ENCODE data around the gene MAN2A2.
"Not testable (repeated sequence)": the region's sequence is repeated elsewhere in the genome, so short reads cannot be mapped to it uniquely, and the experiment has no call there.

MAN2A2 gene

DNA sequence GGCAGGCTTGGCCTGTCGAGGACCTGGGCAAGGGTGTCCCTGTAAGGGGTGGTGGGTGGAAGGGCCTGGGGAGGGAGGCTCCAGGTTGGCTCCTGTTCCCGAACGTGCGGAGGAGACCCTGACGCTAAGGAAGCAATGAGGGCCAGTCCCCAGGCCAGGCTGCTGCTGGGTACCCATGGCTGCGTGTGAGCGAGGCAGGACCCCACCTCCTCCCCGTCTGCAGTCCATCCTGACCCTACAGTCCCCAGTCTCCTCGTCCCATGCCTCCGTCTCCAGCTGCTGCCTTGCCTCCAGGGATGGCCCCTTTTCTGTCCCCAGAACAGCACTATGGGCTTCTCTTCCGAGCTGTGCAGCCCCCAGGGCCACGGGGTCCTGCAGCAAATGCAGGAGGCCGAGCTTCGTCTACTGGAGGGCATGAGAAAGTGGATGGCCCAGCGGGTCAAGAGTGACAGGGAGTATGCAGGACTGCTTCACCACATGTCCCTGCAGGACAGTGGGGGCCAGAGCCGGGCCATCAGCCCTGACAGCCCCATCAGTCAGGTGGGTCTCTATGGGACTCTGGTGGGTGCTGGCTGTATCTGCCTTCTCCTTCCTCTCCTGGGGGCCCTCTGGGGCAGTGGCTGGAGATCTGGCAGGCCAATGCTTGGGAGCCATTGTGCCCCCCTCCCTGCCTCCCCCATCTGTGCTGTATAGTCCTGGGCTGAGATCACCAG, 18.2 kb upstream of the MAN2A2 start:
- DNase-seq = no peak

DNA sequence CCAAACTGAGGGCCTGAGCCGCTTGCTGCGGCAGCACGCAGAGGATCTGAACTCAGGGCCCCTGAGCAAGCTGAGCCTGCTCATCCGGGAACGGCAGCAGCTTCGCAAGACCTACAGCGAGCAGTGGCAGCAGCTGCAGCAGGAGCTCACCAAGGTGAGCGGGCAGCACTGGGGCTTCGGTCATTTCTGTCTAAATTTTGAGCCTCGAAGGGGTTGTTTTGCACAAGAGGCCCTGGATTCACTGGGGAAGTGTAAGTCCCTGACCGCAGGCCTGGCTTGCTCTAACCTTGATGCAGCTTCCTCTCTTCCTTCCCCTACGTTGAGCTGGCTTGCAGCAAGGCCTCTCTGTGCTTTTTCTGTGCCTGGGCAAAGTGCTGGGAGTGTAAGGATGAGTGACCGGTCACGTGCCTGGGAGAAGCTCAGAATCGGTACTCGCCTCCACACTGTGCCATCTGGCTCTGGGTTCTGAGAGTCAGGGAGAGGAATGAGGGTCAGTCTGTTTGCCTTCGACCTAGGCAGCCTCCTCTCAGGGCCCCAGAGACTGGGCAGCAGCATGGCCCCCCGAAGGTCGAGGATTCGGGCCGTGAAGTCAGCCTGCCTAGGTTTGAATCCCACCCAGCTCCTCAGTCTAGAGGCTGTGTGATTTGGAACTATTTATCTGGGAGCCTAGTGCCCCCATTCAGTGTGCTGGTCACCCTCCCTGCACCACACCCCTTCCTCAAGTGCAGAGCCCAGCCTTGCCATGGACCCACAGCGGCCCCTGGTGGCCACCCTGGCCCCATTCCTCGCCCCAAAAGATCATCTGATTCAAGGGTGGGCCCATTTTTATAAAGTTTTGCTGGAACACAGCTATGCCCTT, 17.4 kb upstream of the MAN2A2 start:
- DNase-seq = no peak

DNA sequence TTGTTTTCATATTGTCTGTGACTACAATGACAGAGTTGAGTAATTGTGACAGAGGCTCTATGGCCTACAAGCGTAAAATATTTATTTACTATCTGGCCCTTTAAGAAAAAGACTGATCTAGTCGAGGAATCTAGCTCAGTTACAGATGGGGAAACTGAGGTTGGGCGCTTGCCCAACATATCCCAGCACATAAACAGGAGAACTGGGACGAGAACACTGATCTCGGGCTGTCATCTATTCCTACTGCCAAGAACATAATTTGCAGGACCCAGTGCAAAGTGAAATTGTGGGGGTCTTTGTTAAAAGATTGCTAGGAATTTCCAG, 16.8 kb upstream of the MAN2A2 start:
- no peak for DNase-seq

DNA sequence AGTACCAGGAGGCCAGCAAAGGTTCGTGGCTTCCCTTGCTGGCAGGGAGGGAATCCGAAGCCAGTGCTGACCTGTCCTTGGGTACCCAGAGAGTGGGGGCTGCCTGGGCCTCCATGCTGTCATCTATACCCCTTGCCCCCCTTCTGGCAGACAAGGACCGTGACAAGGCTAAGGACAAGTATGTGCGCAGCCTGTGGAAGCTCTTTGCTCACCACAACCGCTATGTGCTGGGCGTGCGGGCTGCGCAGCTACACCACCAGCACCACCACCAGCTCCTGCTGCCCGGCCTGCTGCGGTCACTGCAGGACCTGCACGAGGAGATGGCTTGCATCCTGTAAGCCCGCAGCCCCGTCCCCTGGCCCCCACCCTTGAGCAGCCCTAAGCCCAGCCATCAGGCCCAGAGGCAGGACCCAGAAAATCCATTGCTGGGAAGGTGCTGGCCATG, 16.0 kb upstream of the MAN2A2 start:
- DNase-seq = no peak

DNA sequence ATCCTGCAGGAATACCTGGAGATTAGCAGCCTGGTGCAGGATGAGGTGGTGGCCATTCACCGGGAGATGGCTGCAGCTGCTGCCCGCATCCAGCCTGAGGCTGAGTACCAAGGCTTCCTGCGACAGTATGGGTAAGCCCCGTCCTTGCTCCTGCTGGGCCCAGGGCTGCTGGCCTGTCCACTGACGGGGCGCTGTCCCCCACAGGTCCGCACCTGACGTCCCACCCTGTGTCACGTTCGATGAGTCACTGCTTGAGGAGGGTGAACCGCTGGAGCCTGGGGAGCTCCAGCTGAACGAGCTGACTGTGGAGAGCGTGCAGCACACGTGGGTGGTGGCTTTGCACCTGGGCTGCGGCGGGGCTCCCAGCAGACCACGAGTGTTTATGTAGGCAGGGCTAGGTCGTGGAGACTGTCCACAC, 13.8 kb upstream of the MAN2A2 start:
- DNase-seq = no peak

DNA sequence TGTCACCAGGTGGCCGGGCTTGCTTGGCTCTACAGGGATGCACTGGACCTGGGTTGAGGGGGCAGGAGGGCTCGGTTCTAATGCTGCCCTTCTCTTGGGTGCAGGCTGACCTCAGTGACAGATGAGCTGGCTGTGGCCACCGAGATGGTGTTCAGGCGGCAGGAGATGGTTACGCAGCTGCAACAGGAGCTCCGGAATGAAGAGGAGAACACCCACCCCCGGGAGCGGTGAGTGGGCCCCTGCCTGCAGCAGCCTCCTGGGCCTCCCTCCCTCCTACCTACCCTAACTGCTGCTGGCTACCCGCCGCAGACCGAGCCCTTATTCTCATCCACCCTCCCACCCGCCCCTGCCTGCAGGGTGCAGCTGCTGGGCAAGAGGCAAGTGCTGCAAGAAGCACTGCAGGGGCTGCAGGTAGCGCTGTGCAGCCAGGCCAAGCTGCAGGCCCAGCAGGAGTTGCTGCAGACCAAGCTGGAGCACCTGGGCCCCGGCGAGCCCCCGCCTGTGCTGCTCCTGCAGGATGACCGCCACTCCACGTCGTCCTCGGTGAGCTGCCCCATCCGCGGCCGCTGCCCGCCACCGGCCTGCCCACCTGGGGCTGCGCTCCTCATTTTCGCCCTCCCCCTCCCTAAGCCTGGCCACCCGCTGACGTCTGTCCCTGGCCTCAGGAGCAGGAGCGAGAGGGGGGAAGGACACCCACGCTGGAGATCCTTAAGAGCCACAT, 13.2 kb upstream of the MAN2A2 start:
- DNase-seq = no peak

DNA sequence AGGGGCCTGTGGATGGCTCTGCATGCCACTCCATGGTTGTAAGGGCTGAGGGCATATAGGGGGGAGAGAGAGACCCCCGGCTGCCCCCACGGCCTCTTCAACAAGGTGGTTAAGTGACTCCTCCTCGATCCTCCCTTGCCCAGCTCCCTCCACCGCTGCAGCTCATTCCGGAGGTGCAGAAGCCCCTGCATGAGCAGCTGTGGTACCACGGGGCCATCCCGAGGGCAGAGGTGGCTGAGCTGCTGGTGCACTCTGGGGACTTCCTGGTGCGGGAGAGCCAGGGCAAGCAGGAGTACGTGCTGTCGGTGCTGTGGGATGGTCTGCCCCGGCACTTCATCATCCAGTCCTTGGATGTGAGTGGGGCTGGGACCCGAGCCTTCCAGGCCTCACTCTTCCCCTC, 12.3 kb upstream of the MAN2A2 start:
- no peak for DNase-seq

DNA sequence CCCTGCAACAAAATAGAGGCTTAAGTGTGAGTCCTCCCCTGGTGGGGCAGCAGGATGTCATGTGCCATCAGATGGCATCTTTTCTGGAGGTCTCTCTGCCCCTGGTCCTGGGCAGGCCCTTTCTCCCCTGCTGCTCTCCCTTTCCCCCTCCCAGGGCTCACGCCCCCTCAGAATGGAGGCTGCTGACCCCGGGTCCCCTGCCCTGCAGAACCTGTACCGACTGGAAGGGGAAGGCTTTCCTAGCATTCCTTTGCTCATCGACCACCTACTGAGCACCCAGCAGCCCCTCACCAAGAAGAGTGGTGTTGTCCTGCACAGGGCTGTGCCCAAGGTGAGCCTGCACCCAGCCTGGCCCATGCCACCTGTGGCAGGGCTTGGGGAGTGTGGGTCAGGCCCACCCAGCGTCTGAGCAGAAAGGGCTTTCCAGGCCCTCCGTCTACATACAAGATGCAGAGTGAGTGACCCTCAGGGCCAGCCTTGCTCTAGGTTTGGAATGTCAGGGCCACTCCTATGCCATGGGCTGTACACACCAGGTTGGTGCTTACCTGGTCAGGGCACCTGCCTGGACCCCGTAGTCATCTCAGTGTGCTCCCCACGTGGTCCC, 11.7 kb upstream of the MAN2A2 start:
- DNase-seq = no peak

DNA sequence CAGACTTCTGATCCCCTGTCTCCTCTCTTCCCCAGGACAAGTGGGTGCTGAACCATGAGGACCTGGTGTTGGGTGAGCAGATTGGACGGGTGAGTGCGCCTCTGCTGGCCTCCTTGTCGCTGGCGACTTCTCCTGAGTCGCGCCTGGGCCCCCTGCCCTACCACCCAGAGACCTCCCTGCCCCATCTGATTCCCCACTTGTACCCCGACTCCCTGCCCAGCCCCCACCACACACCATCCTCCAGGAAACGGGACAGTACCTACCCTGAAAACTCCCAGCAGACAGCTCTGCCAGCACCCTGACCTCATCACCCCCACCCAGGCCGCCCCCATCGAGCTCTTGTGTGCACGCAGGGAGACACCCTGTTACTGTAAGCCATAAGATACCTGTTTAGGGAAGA, 11.1 kb upstream of the MAN2A2 start:
- no peak for DNase-seq

DNA sequence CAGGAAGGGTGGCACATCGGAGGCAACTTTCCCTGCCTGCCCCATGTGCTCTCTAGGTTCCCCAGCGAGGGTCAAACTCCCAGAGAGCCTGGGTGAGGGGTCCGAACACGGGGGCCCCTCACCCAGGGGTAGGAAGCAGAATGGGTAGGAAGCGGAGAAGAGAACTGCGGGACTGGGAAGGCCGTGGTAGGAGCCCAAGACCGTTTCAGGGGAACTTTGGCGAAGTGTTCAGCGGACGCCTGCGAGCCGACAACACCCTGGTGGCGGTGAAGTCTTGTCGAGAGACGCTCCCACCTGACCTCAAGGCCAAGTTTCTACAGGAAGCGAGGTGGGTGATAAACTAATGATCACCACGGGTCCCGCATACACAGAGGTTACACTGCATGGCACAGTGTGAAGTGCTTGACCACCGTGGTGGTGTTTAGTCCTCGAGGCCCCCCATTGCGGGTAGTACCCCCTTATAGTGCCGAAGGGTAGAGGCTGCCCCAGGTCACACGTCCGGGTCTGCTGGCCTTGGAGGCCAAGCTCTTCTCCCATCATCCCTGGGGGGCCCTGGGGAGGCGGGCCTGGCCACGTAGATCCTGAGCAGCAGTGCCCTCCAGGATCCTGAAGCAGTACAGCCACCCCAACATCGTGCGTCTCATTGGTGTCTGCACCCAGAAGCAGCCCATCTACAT, 10.5 kb upstream of the MAN2A2 start:
- DNase-seq = no peak

DNA sequence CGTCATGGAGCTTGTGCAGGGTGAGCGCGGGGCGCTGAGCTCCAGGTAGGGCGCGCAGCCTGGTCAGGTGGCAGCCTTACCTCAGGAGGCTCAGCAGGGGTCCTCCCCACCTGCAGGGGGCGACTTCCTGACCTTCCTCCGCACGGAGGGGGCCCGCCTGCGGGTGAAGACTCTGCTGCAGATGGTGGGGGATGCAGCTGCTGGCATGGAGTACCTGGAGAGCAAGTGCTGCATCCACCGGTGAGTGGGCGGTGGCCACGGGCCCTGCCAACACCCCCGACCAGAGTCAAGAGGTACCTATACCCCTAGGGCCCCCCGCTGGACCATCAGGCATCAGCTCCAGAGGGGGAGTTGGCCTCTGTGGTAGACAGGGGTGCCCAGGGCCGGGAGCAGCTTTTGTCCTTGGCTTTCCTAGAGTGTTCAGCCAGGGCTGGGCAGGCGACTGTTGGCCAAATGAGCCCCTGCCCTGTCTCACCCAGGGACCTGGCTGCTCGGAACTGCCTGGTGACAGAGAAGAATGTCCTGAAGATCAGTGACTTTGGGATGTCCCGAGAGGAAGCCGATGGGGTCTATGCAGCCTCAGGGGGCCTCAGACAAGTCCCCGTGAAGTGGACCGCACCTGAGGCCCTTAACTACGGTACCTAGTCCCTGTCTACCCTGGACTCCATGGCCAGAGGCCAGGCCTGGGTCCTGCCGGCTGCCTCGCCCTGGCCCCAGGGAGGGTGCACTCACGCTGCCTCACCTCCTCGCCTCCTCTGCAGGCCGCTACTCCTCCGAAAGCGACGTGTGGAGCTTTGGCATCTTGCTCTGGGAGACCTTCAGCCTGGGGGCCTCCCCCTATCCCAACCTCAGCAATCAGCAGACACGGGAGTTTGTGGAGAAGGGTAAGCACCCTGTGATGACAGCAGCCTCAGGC, 9.7 kb upstream of the MAN2A2 start:
- no peak for DNase-seq

DNA sequence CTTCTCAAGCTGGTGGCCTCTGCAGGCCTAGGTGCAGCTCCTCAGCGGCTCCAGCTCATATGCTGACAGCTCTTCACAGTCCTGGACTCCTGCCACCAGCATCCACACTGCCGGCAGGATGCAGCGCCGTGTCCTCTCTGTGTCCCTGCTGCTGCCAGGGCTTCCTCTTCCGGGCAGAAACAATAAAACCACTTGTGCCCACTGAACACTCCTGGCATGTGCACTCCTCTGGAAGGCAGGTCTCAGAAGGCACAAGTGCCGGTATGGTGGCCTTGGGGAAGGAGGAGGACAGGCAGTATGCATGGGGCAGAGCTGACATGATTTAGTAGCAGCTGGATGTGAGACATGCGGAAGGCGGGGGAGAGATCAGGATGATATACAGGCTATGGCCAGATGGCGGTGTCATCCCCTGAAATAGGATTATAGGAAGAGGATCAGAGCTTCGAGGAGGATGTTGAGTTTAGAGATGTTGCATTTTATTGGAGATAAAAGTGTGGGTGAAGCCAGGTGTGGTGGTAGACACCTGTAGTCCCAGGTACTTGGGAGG, 7.5 kb upstream of the MAN2A2 start:
- no peak for DNase-seq

DNA sequence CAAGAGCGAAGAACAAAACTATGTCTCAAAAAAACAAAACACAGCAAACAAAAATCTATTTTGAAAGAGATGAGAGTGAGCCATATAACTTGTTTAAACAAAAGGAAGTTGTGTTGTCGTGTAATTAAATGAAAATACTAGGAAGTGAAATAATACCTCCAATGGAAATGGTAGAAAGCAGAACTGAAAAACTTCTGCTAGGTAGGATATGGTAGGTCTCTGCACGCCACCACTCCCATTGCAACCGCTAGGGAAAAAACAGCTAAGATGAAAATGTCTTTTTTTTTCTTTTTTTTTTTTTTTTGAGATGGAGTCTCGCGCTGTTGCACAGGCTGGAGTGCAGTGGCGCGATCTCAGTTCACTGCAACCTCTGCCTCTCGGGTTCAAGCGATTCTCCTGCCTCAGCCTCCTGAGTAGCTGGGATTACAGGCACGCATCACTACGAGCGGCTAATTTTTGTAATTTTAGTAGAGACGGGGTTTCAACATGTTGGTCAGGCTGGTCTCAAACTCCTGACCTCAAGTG, 5.9 kb upstream of the MAN2A2 start:
- DNase-seq = not testable (repeated sequence)

DNA sequence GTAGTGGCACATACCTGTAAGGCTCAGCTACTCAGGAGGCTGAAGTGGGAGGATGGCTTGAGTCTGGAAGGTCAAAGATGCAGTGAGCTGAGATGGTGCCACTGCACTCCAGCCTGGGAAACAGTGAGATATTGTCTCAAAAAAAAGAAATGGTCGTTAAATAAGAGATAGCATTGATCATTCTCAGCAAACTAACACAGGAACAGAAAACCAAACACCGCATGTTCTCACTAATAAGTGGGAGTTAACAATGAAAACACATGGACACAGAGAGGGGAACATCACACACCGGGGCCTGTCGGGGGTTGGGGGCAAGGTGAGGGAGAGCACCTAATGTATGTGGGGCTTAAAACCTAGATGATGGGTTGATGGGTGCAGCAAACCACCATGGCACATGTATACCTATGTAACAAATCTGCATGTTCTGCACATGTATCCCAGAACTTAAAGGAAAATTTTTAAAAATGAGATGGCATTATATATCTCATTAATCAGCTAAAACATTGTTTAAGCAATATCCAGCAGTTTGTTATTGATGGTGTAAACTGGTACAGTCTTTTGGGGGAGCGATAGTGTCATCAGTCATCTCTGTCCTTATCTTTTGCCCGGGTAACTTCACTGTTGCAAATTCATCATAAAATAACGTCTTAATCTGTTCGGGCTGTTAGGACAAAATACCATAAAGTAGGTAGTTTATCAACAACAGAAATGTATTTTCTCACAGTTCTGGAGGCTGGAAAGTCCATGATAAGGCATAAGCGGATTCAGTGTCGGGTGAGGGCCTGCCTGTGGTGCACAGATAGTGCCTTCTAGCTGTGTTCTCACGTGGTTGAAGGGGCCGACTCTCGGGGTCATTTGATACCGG, 1.7 kb upstream of the MAN2A2 start:
- DNase-seq = no peak

DNA sequence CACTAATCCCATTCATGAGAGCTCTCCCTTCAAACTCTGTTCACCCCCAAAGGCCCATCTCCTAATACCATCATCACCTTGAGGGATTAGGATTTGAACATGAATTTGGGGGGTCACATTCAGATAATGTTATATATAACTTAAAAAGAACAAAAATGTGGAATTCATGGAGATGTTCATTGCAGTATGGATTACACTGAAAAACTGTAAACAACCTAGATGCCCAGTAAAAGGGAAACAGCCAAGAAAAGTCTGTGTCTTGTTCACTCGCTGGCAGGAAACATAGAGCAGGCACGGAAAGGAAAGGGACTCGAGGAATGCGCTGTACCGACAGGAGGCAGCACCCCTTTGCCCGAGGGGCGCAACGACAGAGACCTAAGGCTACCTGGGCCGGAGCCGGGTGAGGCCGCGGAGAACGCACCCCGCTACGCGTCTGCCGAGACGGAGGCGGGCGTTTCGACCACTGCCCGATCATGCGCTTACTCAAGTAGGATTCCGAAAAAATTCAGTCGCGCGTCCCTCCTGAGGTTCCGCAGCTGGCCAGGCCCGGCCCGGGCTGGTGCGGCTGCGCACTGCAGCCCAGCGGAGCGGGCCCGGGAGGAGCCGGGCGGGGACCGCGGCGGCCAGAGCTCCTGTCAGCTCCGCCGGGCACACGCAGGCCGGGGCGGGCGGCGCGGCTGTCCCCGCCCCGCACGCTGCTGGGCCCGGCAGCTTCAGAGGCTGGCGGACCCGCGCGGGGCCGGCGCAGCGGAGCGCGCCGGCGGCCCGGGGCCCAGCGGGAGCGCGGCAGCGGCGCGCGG, 862 bp upstream of the MAN2A2 start:
- peak; percentile 69 for DNase-seq

DNA sequence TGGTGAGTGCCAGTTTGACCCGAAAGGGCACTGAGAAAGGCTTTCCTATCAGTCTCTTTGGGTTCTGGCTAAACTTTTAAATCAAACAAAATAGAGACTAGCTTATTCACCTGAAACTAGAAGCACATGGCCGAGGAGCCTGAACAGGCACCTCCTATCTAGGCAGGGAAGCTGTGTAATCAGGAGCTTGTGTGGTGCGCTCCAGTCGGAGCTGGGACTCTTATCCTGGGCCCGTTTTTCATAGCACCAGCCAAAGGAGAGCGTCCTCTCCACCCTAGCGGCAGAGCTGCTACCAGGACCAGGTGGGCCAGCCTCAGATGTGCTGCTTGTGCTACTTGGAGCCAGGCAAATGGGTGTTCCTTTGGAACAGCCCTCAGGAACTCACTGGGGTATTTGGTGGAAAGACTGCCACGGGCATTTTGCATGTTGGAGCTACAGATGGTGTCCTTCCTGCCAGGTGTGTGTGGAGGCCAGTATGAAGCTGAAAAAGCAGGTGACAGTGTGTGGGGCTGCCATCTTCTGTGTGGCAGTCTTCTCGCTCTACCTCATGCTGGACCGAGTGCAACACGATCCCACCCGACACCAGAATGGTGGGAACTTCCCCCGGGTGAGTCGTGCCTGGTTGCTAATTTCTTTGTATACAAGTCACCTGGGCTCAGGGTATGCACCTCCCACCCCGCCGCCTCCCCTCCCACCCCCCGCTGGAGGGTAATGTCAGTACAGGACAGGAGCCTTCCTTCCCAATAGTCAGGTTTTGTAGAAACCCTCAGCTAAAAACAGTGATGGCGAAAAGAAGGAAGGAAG, 833 bp downstream of the MAN2A2 start:
- DNase-seq = no peak

DNA sequence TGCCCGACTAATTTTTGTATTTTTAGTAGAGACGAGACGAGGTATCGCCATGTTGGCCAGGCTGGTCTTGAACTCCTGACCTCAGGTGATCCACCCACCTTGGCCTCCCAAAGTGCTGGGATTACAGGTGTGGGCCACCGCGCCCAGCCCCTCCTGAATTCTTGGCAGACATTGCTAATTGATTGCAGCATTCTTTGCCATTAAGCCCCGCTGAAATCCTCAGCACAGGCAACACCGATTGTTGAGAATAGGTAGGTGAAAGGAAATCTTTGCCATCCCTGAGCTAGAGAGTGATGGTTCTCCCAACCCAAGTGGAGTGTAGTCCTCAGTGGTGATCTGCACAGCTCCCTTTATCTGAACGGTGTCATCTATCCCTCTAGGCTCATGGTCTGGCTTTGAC, 1.6 kb downstream of the MAN2A2 start:
- DNase-seq = no peak
